ENCODE measurements around the gene SPRY1.

Gene SPRY1

DNA sequence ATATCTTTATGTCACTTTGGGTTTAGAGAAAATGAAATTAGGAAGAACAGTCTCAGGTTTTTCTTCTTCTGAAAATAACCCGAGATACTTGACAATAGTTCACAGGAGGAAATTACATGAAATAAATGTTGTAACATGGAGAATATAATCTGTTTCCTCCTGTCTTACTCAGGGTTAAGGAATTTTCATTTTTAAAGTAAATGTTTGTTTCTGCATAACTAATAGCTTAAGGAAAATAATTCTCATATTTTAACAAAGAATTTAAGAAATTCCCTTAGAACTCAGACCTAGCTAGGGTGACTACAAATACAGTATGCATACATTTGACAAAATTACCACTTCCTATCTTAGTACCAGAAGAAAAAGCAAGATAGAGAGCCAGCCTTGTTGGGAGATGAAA lies 17.2 kb upstream of the SPRY1 start:
- no peak for DNase-seq (ENCODE audit: insufficient read length, low spot score)
- TF ChIP-seq, protein P1, sequence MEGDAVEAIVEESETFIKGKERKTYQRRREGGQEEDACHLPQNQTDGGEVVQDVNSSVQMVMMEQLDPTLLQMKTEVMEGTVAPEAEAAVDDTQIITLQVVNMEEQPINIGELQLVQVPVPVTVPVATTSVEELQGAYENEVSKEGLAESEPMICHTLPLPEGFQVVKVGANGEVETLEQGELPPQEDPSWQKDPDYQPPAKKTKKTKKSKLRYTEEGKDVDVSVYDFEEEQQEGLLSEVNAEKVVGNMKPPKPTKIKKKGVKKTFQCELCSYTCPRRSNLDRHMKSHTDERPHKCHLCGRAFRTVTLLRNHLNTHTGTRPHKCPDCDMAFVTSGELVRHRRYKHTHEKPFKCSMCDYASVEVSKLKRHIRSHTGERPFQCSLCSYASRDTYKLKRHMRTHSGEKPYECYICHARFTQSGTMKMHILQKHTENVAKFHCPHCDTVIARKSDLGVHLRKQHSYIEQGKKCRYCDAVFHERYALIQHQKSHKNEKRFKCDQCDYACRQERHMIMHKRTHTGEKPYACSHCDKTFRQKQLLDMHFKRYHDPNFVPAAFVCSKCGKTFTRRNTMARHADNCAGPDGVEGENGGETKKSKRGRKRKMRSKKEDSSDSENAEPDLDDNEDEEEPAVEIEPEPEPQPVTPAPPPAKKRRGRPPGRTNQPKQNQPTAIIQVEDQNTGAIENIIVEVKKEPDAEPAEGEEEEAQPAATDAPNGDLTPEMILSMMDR (IDR thresholded peaks at IDR 0.05; ENCODE audit: insufficient read depth, missing control alignments) = no peak
- no peak for FAIRE-seq

DNA sequence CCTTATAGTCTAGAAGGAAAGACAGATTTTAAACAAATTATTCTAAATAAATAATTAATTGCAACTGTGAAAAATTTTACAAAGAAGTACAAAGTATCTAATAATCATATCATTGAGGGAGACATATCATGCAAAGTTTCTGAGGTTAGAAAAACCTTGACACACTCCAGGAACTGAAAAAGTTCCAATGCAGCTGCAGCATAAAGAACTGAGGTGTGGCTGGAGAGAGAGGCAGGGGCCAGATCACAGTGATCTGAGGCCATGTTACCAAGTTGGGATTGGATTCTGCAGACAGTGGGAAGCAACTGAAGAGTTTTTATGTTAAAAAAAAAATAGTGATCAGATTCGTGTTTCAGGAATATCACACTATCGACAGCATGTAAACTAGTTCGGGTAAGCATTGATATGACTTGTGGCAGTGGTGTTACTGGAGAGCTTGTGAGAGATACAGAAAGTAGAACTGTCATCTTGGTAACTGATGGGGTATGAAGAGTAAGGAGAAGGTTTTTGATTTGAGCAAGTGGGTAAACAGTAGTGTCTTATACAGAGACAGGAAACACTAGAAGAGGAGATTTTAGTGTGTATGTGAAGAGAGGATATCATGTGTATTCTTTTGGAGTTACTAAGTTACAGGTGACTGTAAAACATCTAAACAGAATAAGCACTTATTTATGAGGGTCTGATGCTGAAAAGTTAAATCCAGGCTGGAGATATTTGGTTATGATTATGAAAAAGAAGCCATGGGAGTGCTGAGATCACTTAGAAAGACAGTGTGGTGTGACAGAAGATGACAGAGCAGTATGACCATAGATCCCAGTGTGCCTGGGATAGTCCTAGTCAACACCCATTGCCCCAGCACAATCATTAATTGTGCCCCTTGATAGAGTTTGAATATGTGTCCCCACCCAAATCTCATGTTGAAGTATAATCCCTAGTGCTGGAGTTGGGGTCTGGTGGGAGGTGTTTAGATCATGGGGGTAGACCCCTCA lies 15.6 kb upstream of the SPRY1 start:
- no peak for DNase-seq (ENCODE audit: insufficient read length, low spot score)
- TF ChIP-seq, protein P1 (IDR thresholded peaks at IDR 0.05; ENCODE audit: insufficient read depth, missing control alignments) = no peak
- FAIRE-seq = no peak

DNA sequence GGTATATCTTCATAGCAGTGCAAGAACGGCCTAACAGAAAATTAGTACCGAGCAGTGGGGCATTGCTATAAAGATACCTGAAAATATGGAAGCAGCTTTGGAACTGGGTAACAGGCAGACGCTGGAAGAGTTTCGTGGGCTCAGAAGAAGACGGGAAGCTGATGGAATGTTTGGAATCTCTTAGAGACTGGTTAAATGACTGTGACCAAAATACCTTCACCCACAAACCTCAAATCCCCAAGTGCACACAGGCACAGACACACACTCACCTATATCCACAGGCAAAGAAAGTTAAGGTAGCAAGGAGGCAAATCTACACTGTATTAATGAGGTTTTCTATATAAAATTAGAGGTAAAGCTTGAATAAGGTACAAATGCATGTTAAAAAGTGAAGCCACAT lies 14.6 kb upstream of the SPRY1 start:
- DNase-seq (ENCODE audit: insufficient read length, low spot score) (no peak), FAIRE-seq (no peak)
- TF ChIP-seq, protein P1 (IDR thresholded peaks at IDR 0.05; ENCODE audit: insufficient read depth, missing control alignments) = no peak

DNA sequence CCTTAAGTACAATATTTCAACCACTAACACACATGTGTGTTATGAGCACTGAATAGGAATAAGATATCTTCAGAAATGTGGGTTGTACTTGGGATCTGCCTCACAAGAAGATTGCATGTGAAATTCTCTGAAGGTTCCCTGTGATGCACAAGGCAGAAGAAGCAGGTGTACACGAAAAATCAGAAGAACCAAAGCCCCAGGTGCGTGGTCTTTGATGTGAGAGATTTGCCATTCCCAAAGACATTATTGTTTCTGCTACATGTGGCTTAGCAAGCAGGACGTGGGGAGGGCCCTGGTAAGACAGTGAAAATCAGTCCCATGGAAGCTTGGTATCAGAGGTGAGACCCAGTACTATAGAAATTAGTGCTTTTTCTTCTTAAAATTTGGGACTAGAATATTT lies 13.0 kb upstream of the SPRY1 start:
- DNase-seq (ENCODE audit: insufficient read length, low spot score) = no peak
- TF ChIP-seq, protein P1 (IDR thresholded peaks at IDR 0.05; ENCODE audit: insufficient read depth, missing control alignments) = no peak
- no peak for FAIRE-seq

DNA sequence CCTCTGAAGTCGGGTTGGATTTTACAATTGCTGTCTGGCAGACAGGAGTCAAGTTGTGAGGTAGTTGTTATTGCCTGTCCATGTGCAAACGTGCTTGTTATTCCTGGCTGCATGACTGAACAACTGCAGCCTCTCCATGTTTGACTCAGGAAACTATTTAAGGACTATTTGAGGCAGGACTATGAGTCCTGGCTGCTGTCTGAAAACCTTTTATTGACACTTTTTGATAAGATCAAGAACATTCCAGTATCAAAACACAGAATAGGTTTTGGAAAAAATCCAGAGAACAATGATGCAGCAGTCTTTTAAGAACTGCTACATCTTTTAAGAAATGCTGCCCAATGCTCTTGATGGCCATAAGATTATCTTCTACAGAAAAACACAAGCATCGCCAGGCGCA lies 10.0 kb upstream of the SPRY1 start:
- DNase-seq (ENCODE audit: insufficient read length, low spot score) = no peak
- TF ChIP-seq, protein P1 (IDR thresholded peaks at IDR 0.05; ENCODE audit: insufficient read depth, missing control alignments) = no peak
- FAIRE-seq = no peak

DNA sequence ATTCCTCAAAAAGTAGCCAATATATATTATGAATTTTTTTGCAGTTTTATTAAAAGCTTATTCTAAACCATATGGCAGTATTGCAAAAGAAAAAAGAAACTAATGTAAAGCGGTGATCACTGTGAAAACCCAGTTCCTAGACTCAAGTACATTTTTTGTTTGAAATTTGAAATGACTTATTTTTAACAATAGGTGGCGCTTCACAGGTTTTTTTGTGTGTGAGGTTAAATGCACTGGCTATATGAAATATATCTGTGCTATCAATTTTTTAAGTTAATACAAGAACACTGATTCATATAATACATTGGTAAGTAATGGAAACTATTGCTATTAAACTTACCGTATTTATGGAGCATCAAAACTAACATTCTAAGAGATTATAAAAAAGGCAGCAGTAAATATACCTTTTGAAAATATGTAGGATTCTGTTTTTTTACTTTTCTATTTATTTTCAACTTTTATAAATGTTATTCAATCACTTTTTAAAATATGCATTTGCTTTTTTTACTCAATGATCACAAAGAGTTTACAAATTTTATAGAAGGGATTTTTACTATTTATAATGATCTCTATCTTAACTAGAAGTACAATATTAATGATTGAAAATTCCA lies 5.6 kb upstream of the SPRY1 start:
- TF ChIP-seq, protein P1 (IDR thresholded peaks at IDR 0.05; ENCODE audit: insufficient read depth, missing control alignments) = peak; percentile 57
- DNase-seq (ENCODE audit: insufficient read length, low spot score) (no peak), FAIRE-seq (peak; percentile 70)

DNA sequence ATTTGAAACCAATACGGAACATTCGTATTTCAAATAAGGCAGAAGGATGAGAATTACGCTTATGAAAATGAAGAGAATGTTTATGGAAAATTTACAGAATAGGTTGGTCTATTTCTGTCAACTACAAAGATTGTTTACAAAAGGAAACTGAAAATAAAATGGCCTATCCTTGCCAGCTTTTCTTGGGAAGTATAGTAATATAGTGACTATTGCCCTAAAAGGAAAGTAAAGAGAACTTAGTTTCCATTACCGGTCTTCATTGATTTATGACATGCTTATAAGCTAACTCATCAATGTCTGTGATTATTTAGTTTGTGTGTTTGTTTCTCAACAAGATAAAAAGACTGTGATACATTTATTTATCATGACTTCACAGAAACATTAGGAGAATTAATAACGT lies 2.9 kb upstream of the SPRY1 start:
- DNase-seq (ENCODE audit: insufficient read length, low spot score) (no peak), FAIRE-seq (no peak)
- TF ChIP-seq, protein P1 (IDR thresholded peaks at IDR 0.05; ENCODE audit: insufficient read depth, missing control alignments) = no peak

Measured in D721Med (cell line).